GM19099 (cell line): Measurements from ENCODE around the gene ZNF473.

ENCODE experiments used
- POLR2A ChIP-seq: IDR thresholded peaks from 3 replicates; pipeline ENCODE4 v1.6.1; 2011; ENCODE audit warnings: low read depth; ENCODE audit not compliant: insufficient read length; ENCODE audit errors: extremely low read depth

ZNF473 gene

GRCh38 chr19:50025022-50025793 is 597 bp upstream of the ZNF473 start, which contains the start of gene VRK3:
TSS of gene VRK3 (minus strand) at chr19:50025372. CDS start at chr19:50016162, 9,210 bp downstream.
- peak; percentile 85 for TF ChIP-seq POLR2A

- TF ChIP-seq POLR2A = no peak
Observed at GRCh38 chr19:50026550-50026906, 723 bp downstream of the ZNF473 start.

- no peak for TF ChIP-seq POLR2A
Observed at GRCh38 chr19:50030225-50030624, 4.4 kb downstream of the ZNF473 start.

GRCh38 chr19:50030937-50031336 is 5.1 kb downstream of the ZNF473 start:
- no peak for TF ChIP-seq POLR2A

GRCh38 chr19:50036908-50037307 is 11.1 kb downstream of the ZNF473 start:
- TF ChIP-seq POLR2A = no peak

- TF ChIP-seq POLR2A = no peak
Observed at GRCh38 chr19:50039968-50040367, 14.2 kb downstream of the ZNF473 start.

GRCh38 chr19:50040967-50041366 is 15.2 kb downstream of the ZNF473 start:
- no peak for TF ChIP-seq POLR2A

GRCh38 chr19:50042363-50043024 is 16.7 kb downstream of the ZNF473 start:
- no peak for TF ChIP-seq POLR2A

GRCh38 chr19:50043967-50044366 is 18.2 kb downstream of the ZNF473 start:
- TF ChIP-seq POLR2A = no peak

GRCh38 chr19:50044922-50045321 is 19.1 kb downstream of the ZNF473 start:
- no peak for TF ChIP-seq POLR2A

- no peak for TF ChIP-seq POLR2A
Observed at GRCh38 chr19:50046649-50047503, 21.1 kb downstream of the ZNF473 start.

GRCh38 chr19:50047671-50048070 is 21.9 kb downstream of the ZNF473 start:
- no peak for TF ChIP-seq POLR2A

- no peak for TF ChIP-seq POLR2A
Observed at GRCh38 chr19:50050406-50051227, 24.8 kb downstream of the ZNF473 start.

GRCh38 chr19:50051964-50052363 is 26.2 kb downstream of the ZNF473 start:
- TF ChIP-seq POLR2A = no peak
